SK-N-SH (cell line): Measurements from ENCODE around the gene RPS6KC1.

Source experiments
- CTCF ChIP-seq: fragments of 200-600 bp; sonication (generic); IDR thresholded peaks from 2 replicates; pipeline ENCODE4 v1.6.1; 2017; ENCODE audit warnings: antibody characterized with exemption, mild to moderate bottlenecking, moderate library complexity
- EZH2phosphoT487 ChIP-seq: fragments of 200-600 bp; sonication (generic); IDR thresholded peaks from 2 replicates; pipeline ENCODE4 v1.6.1; 2017; ENCODE audit warnings: low read depth, mixed run types, mild to moderate bottlenecking, antibody characterized with exemption, moderate library complexity, borderline replicate concordance

GRCh38 chr1:213106298-213106697 lies 55.3 kb downstream of the RPS6KC1 start:
- TF ChIP-seq CTCF = no peak
- no peak for TF ChIP-seq EZH2phosphoT487
